ENCODE data around the gene GNE. TPM values are rescaled to one million over a fixed set of nuclear protein-coding genes. Genes with fewer than 3 reads are reported as not detected.

GNE gene
- total and polyA plus RNA-seq, 9 of the 15 experiments (the other 6 are each of a cell fraction or from before 2014, with no cell fraction given), result 5.1 to 18.6 (median 12.0) TPM

DNA sequence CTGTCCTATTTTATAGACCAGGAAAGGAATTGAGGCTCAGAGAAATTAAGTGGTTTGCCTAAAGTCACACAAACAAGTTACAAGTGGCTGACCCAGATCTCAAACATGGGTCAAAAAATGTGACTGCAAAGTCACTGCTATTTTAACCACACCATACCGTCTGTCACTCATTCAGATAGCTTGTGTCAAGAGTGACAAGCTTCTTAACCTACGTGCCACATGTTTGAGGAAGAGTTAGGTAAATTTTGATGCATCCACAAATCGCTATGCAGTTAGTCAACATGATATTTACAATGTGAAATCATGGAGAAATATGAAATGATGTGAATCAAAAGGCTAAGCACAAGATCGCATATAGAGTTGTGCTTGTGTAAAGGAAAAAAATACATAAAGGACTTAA is 22.7 kb upstream of the GNE start (continued):
- TF ChIP-seq POLR2AphosphoS2 (IDR thresholded peaks at IDR 0.05; ENCODE audit: low read length) (no peak), SNRNP70 (optimal IDR thresholded peaks at IDR 0.05; ENCODE audit: low read depth, low read length) (no peak), ZNF561 (CRISPR knock-in tag; conservative IDR thresholded peaks at IDR 0.05) (no peak), PRPF4 (IDR thresholded peaks at IDR 0.05; ENCODE audit: insufficient read depth, low read depth, low read length, poor library complexity, severe bottlenecking) (no peak), YY1 (IDR thresholded peaks at IDR 0.05; ENCODE audit: borderline replicate concordance in 1 of 3, control insufficient read depth in 1 of 3, extremely low read depth in 1 of 3, insufficient read depth in 3 of 3, insufficient read length in 1 of 3, insufficient replicate concordance in 2 of 3, low read depth in 1 of 3, low read length in 2 of 3) (no peak), GATA2 (CRISPR knock-in tag; IDR thresholded peaks at IDR 0.05) (no peak)
- TF ChIP-seq, protein P1, sequence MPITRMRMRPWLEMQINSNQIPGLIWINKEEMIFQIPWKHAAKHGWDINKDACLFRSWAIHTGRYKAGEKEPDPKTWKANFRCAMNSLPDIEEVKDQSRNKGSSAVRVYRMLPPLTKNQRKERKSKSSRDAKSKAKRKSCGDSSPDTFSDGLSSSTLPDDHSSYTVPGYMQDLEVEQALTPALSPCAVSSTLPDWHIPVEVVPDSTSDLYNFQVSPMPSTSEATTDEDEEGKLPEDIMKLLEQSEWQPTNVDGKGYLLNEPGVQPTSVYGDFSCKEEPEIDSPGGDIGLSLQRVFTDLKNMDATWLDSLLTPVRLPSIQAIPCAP (CRISPR knock-in tag; IDR thresholded peaks at IDR 0.05; ENCODE audit: borderline replicate concordance), result no peak

DNA sequence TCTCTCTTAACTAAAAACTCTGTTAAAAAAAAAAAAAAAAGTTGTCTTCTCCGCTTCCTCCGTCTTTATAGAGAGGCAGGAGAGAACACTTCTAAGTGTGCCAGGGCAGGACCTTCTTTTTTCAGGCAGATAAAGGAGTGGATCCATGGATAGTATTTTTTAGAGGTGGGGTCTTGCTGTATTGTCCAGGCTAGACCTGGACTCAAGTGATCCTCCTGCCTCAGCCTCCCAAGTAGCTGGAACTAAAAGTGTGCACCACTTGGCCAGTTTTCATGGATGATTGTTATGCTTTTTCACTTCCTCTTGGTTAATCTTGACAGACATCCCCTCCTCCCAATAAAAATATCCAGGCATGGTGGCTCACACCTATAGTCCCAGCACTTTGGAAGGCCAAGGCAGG is 20.0 kb upstream of the GNE start:
- FAIRE-seq, result no peak
- BruUV-seq (replicated peaks), result no TSS peak
- POLR2A ChIA-PET, result no interaction called here

More for the DNA sequence above, 20.0 kb upstream of the GNE start:
- in situ Hi-C loops (cut with MboI) (no loop called here), intact Hi-C loops (cut with micrococcal nuclease) (no loop called here)
- no peak for TF ChIP-seq NFRKB (IDR thresholded peaks at IDR 0.05; ENCODE audit: low read depth)
- no peak for TF ChIP-seq ESRRA (IDR thresholded peaks at IDR 0.05; ENCODE audit: borderline replicate concordance, low read depth)
- TF ChIP-seq, protein P2, sequence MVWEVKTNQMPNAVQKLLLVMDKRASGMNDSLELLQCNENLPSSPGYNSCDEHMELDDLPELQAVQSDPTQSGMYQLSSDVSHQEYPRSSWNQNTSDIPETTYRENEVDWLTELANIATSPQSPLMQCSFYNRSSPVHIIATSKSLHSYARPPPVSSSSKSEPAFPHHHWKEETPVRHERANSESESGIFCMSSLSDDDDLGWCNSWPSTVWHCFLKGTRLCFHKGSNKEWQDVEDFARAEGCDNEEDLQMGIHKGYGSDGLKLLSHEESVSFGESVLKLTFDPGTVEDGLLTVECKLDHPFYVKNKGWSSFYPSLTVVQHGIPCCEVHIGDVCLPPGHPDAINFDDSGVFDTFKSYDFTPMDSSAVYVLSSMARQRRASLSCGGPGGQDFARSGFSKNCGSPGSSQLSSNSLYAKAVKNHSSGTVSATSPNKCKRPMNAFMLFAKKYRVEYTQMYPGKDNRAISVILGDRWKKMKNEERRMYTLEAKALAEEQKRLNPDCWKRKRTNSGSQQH (CRISPR knock-in tag; IDR thresholded peaks at IDR 0.05), result no peak
- TF ChIP-seq POLR2AphosphoS2 (IDR thresholded peaks at IDR 0.05; ENCODE audit: low read length), result no peak
- TF ChIP-seq CREB1 (IDR thresholded peaks at IDR 0.05), result no peak
- no peak for TF ChIP-seq CREB1 (CRISPR knock-in tag; IDR thresholded peaks at IDR 0.05)
- peak; percentile 55 for TF ChIP-seq RBM25 (IDR thresholded peaks at IDR 0.05; ENCODE audit: low read depth, low read length, severe bottlenecking)
- TF ChIP-seq KLF6 (CRISPR knock-in tag; IDR thresholded peaks at IDR 0.05; ENCODE audit: borderline replicate concordance), result no peak
- TF ChIP-seq BRD9 (IDR thresholded peaks at IDR 0.05; ENCODE audit: low read depth, partially characterized antibody), result no peak
- TF ChIP-seq ZNF239 (CRISPR knock-in tag; IDR thresholded peaks at IDR 0.05), result no peak
- no peak for TF ChIP-seq BHLHE40 (IDR thresholded peaks at IDR 0.05; ENCODE audit: low read length)
- no peak for TF ChIP-seq CHD2 (IDR thresholded peaks at IDR 0.05; ENCODE audit: low read depth, low read length)
- TF ChIP-seq SMARCA5 (IDR thresholded peaks at IDR 0.05), result no peak
- peak; percentile 65 for TF ChIP-seq ZNF121 (CRISPR knock-in tag; conservative IDR thresholded peaks at IDR 0.05)
- no peak overlapping the region for H2AFZ ChIP-seq (ENCODE audit: low read depth, low read length)
- no peak overlapping the region for H3K4me3 ChIP-seq
- no CpG with 5 or more reads among the region's 2 CpGs for WGBS (ENCODE audit: insufficient coverage, low coverage, missing lambda C conversion rate)
- no peaks in the 10 kb centered on the region for H3K9me1 ChIP-seq (ENCODE audit: control insufficient read depth, insufficient read depth, low read length)
- no peaks in the 10 kb centered on the region for H4K20me1 ChIP-seq (replicated peaks; ENCODE audit: control insufficient read depth, insufficient read depth, low read length)
- no peak overlapping the region for H3K9ac ChIP-seq (ENCODE audit: insufficient read depth in 1 of 2, low read depth in 2 of 2, low read length in 2 of 2)
- no peaks in the 10 kb centered on the region for H3K79me2 ChIP-seq (ENCODE audit: control insufficient read depth, insufficient read depth, low read length)
- H3K4me1 ChIP-seq (replicated peaks in 1 of 2; ENCODE audit: control insufficient read depth in 2 of 2, insufficient read depth in 2 of 2, low read length in 2 of 2), result no peaks in the 10 kb centered on the region; a peak in 1 of 5 replicates
- H3K27me3 ChIP-seq (ENCODE audit: control insufficient read depth in 2 of 2, insufficient read depth in 2 of 2, low read length in 2 of 2), result no peaks in the 10 kb centered on the region
- no peak overlapping the region for H3K4me2 ChIP-seq (ENCODE audit: insufficient read depth, low read length)
- CTCF ChIA-PET (ENCODE audit: low intra/inter-chr PET ratio), result no interaction called here
- no peaks in the 10 kb centered on the region for H3K9me3 ChIP-seq (replicated peaks; ENCODE audit: control insufficient read depth, insufficient read depth, low read depth, low read length)
- H3K27ac ChIP-seq (ENCODE audit: extremely low read depth, low read depth, low read length), result no peak overlapping the region
- no peak for DNase-seq (ENCODE audit: extremely low read depth in 1 of 4, low spot score in 3 of 4)
- no peaks in the 10 kb centered on the region for H3K36me3 ChIP-seq (ENCODE audit: control insufficient read depth, insufficient read depth, low read length)
- no peak for ATAC-seq

Data from K562 (cell line).